HEK293T (cell line): Measurements from ENCODE around the gene BCAP31.

Experiments used
- CTCF ChIA-PET: fragments of 350-600 bp; formaldehyde crosslinking; extraction: SDS; loops from one replicate; lab custom pipeline; 2021; ENCODE audit warnings: antibody characterized with exemption, inconsistent platforms; lab: Yijun Ruan, JAX
- POLR2A ChIA-PET: fragments of 350-600 bp; formaldehyde crosslinking; extraction: SDS; loops from one replicate; lab custom pipeline; 2020; ENCODE audit warnings: antibody characterized with exemption, inconsistent platforms; lab: Yijun Ruan, JAX
- DNase-seq: peaks from one replicate; pipeline ENCODE4 v3.0.0; 2012; ENCODE audit warnings: mixed read lengths; ENCODE audit errors: extremely low spot score
- ARNT ChIP-seq: fragments of 450-650 bp; IDR thresholded peaks from 2 replicates; pipeline ENCODE4 v1.6.1; 2017; ENCODE audit warnings: mild to moderate bottlenecking
- BHLHE40 ChIP-seq: fragments of 450-650 bp; IDR thresholded peaks from 2 replicates; pipeline ENCODE4 v1.6.1; 2016; ENCODE audit warnings: mild to moderate bottlenecking, moderate library complexity, borderline replicate concordance
- CTBP1 ChIP-seq: fragments of 450-650 bp; IDR thresholded peaks from 2 replicates; pipeline ENCODE4 v1.6.1; 2016; ENCODE audit warnings: borderline replicate concordance
- ELF4 ChIP-seq: fragments of 450-650 bp; IDR thresholded peaks from 2 replicates; pipeline ENCODE4 v1.6.1; 2017; ENCODE audit warnings: antibody characterized with exemption
- FOXA1 ChIP-seq: fragments of 450-650 bp; IDR thresholded peaks from 2 replicates; pipeline ENCODE4 v1.6.1; 2016; ENCODE audit warnings: mild to moderate bottlenecking
- FOXK2 ChIP-seq: fragments of 450-650 bp; IDR thresholded peaks from 2 replicates; pipeline ENCODE4 v1.6.1; 2016; ENCODE audit warnings: mild to moderate bottlenecking
- FOXM1 ChIP-seq: fragments of 450-650 bp; IDR thresholded peaks from 2 replicates; pipeline ENCODE4 v1.6.1; 2017; ENCODE audit warnings: mild to moderate bottlenecking, borderline replicate concordance
- HDGF ChIP-seq: fragments of 450-650 bp; IDR thresholded peaks from 2 replicates; pipeline ENCODE4 v1.6.1; 2017; ENCODE audit warnings: antibody characterized with exemption, borderline replicate concordance
- L3MBTL2 ChIP-seq: fragments of 450-650 bp; conservative IDR thresholded peaks from 2 replicates; pipeline ENCODE4 v1.6.1; 2016; ENCODE audit warnings: mild to moderate bottlenecking
- LEF1 ChIP-seq: fragments of 450-650 bp; IDR thresholded peaks from 2 replicates; pipeline ENCODE4 v1.6.1; 2017; ENCODE audit warnings: mild to moderate bottlenecking, borderline replicate concordance
- NFRKB ChIP-seq: fragments of 450-650 bp; IDR thresholded peaks from 2 replicates; pipeline ENCODE4 v1.6.1; 2016; ENCODE audit warnings: mild to moderate bottlenecking, moderate library complexity
- PKNOX1 ChIP-seq: fragments of 450-650 bp; IDR thresholded peaks from 2 replicates; pipeline ENCODE4 v1.6.1; 2016
- SP1 ChIP-seq: fragments of 450-650 bp; IDR thresholded peaks from 2 replicates; pipeline ENCODE4 v1.6.1; 2017
- SUZ12 ChIP-seq: fragments of 450-650 bp; IDR thresholded peaks from 2 replicates; pipeline ENCODE4 v1.6.1; 2016; ENCODE audit warnings: mild to moderate bottlenecking
- TARDBP ChIP-seq: fragments of 450-650 bp; IDR thresholded peaks from 2 replicates; pipeline ENCODE4 v1.6.1; 2016
- ZNF384 ChIP-seq: fragments of 450-650 bp; IDR thresholded peaks from 2 replicates; pipeline ENCODE4 v1.6.1; 2016

The BCAP31 gene

GRCh38 chrX:153659268-153659667 is 64.9 kb downstream of the BCAP31 start:
- POLR2A ChIA-PET, result no interaction called here
- CTCF ChIA-PET, result interaction anchor here (1.0 kb wide), 1 partner anchor 15 kb away, joined by 4 read pairs; no protein-coding TSS in a partner anchor
- TF ChIP-seq FOXM1 (no peak), ARNT (no peak), ELF4 (no peak), TARDBP (no peak), FOXK2 (no peak), HDGF (no peak), SP1 (no peak), BHLHE40 (no peak), ZNF384 (no peak), FOXA1 (no peak), LEF1 (no peak), L3MBTL2 (no peak), CTBP1 (no peak), PKNOX1 (no peak), NFRKB (no peak), SUZ12 (no peak)
- no peak for DNase-seq

GRCh38 chrX:153657161-153657560 is 67.0 kb downstream of the BCAP31 start:
- POLR2A ChIA-PET, result no interaction called here
- CTCF ChIA-PET, result interaction anchor here (1.1 to 2.8 kb wide), 4 partner anchors 10 to 21 kb away, joined by 3 to 10 read pairs (median 6); no protein-coding TSS in a partner anchor
- DNase-seq, result no peak
- no peak for TF ChIP-seq FOXM1
- no peak for TF ChIP-seq CTBP1
- no peak for TF ChIP-seq NFRKB
- TF ChIP-seq FOXA1, result no peak
- no peak for TF ChIP-seq ZNF384
- no peak for TF ChIP-seq HDGF
- no peak for TF ChIP-seq FOXK2
- TF ChIP-seq BHLHE40, result no peak
- TF ChIP-seq L3MBTL2, result no peak
- no peak for TF ChIP-seq PKNOX1

- POLR2A ChIA-PET, result no interaction called here
- CTCF ChIA-PET, result interaction anchor here (1.2 to 2.2 kb wide), 3 partner anchors 14 to 17 kb away, joined by 5 read pairs; no protein-coding TSS in a partner anchor
- TF ChIP-seq HDGF, result no peak
- no peak for TF ChIP-seq FOXM1
- TF ChIP-seq FOXA1, result no peak
- no peak for TF ChIP-seq SP1
- TF ChIP-seq FOXK2, result no peak
- TF ChIP-seq LEF1, result no peak
- no peak for TF ChIP-seq PKNOX1
- TF ChIP-seq CTBP1, result no peak
- TF ChIP-seq L3MBTL2, result no peak
- no peak for TF ChIP-seq NFRKB
- TF ChIP-seq ELF4, result no peak
- TF ChIP-seq SUZ12, result no peak
- no peak for TF ChIP-seq BHLHE40
- TF ChIP-seq ZNF384, result no peak
- TF ChIP-seq TARDBP, result no peak
- TF ChIP-seq ARNT, result no peak
- DNase-seq, result no peak
Measured at GRCh38 chrX:153653556-153653955, 70.6 kb downstream of the BCAP31 start.

- POLR2A ChIA-PET, result no interaction called here
- CTCF ChIA-PET, result interaction anchor here (0.6 to 2.2 kb wide), 5 partner anchors 12 to 51 kb away, joined by 3 to 5 read pairs (median 3); no protein-coding TSS in a partner anchor
- TF ChIP-seq BHLHE40 (no peak), HDGF (0 out of 2 replicates have a peak, but pooled peaks have one; percentile 80), FOXK2 (no peak)
- peak; percentile 61 for DNase-seq
Measured at GRCh38 chrX:153651540-153652079, 72.6 kb downstream of the BCAP31 start.

GRCh38 chrX:153650959-153651358 is 73.2 kb downstream of the BCAP31 start:
- DNase-seq, result no peak
- CTCF ChIA-PET, result interaction anchor here (0.6 to 1.1 kb wide), 4 partner anchors 17 to 50 kb away, joined by 3 to 4 read pairs (median 3); no protein-coding TSS in a partner anchor
- POLR2A ChIA-PET, result no interaction called here
- TF ChIP-seq PKNOX1 (no peak), FOXA1 (no peak), ZNF384 (no peak), FOXM1 (no peak), NFRKB (no peak), HDGF (no peak), TARDBP (no peak), ARNT (no peak), BHLHE40 (no peak), FOXK2 (no peak)
